H1 (cell line): ENCODE measurements around the gene SPG7. TPM values are rescaled to one million over a fixed set of nuclear protein-coding genes. Genes with fewer than 3 reads are reported as not detected.

ENCODE experiments used
- CTCF ChIA-PET: fragments of 300-600 bp; sonication (Branson Sonifier 250); formaldehyde crosslinking; loops from one replicate; lab custom pipeline; 2021; ENCODE audit not compliant: partially characterized antibody; lab: Charles Lee
- POLR2A ChIA-PET: fragments of 300-600 bp; sonication (Branson Sonifier 250); formaldehyde crosslinking; loops from one replicate; lab custom pipeline; 2021; ENCODE audit warnings: inconsistent platforms; ENCODE audit not compliant: partially characterized antibody; lab: Charles Lee
- DNase-seq, 2 experiments: peaks; one replicate each; pipeline versions ENCODE4 v3.0.0 to v3.0.0-alpha.2; 2010 to 2022; ENCODE audit warnings: low spot score in 2 of 2, low read depth in 1 of 2, mixed read lengths in 1 of 2
- FAIRE-seq: peaks from 2 replicates; lab custom pipeline; 2011; peaks lifted over from hg19 to GRCh38; lab: Jason Lieb, UNC
- H2AFZ ChIP-seq: 2 replicates; pipeline ENCODE4 v1.8.1; 2012; ENCODE audit warnings: low read length, inconsistent platforms
- H2AK5ac ChIP-seq: 2 replicates; pipeline ENCODE4 v1.6.1; 2013; ENCODE audit warnings: low read depth, low read length
- H2BK120ac ChIP-seq: replicated peaks from 2 replicates; pipeline ENCODE3; 2013; ENCODE audit warnings: low read depth, low read length, inconsistent platforms
- H2BK12ac ChIP-seq: 2 replicates; pipeline ENCODE4 v1.6.1; 2013; ENCODE audit warnings: low read depth, low read length
- H2BK15ac ChIP-seq: 2 replicates; pipeline ENCODE4 v1.6.1; 2013; ENCODE audit warnings: low read length
- H2BK20ac ChIP-seq: 2 replicates; pipeline ENCODE4 v1.6.1; 2013; ENCODE audit warnings: low read length
- H2BK5ac ChIP-seq: 2 replicates; pipeline ENCODE4 v1.6.1; 2013; ENCODE audit warnings: low read depth, low read length
- H3K14ac ChIP-seq: 2 replicates; pipeline ENCODE4 v1.6.1; 2013; ENCODE audit warnings: inconsistent platforms; ENCODE audit not compliant: insufficient read length
- H3K18ac ChIP-seq: 2 replicates; pipeline ENCODE4 v1.6.1; 2013; ENCODE audit warnings: low read length; ENCODE audit errors: extremely low read depth
- H3K23ac ChIP-seq: 2 replicates; pipeline ENCODE4 v1.6.1; 2013; ENCODE audit warnings: inconsistent platforms; ENCODE audit not compliant: insufficient read length
- H3K23me2 ChIP-seq: 2 replicates; pipeline ENCODE4 v1.6.1; 2013; ENCODE audit warnings: low read depth, low read length
- H3K27ac ChIP-seq: 2 replicates; pipeline ENCODE4 v1.6.1; 2011; ENCODE audit warnings: low read depth, low read length, inconsistent platforms
- H3K27me3 ChIP-seq, 4 experiments: replicated peaks in 1 of 4; 1 replicate in 1 of 4; 2 replicates in 3 of 4; pipeline versions ENCODE4 v1.6.1 to v1.8.1; 2011 to 2013; ENCODE audit warnings: low read length in 3 of 4, mild to moderate bottlenecking in 3 of 4, inconsistent platforms in 2 of 4, mixed read lengths in 2 of 4, moderate library complexity in 1 of 4; ENCODE audit not compliant: control insufficient read depth in 3 of 4, insufficient read depth in 3 of 4; ENCODE audit errors: extremely low read depth in 1 of 4
- H3K36me3 ChIP-seq, 4 experiments: 2 replicates each; pipeline versions ENCODE4 v1.6.1 to v1.8.1; 2011 to 2013; ENCODE audit warnings: mild to moderate bottlenecking in 4 of 4, low read length in 3 of 4, moderate library complexity in 2 of 4, control low read depth in 1 of 4, inconsistent platforms in 1 of 4; ENCODE audit not compliant: insufficient read depth in 4 of 4, control insufficient read depth in 2 of 4
- H3K4ac ChIP-seq: replicated peaks from 2 replicates; pipeline ENCODE3; 2013; ENCODE audit warnings: low read length, low read depth, mixed read lengths, inconsistent platforms; ENCODE audit not compliant: insufficient read length
- H3K4me1 ChIP-seq, 4 experiments: replicated peaks in 1 of 4; 1 replicate in 1 of 4; 2 replicates in 3 of 4; pipeline versions ENCODE4 v1.6.1 to v1.8.1; 2011 to 2013; ENCODE audit warnings: low read length in 3 of 4, inconsistent platforms in 2 of 4, mixed read lengths in 1 of 4; ENCODE audit not compliant: insufficient read depth in 4 of 4, control insufficient read depth in 3 of 4
- H3K4me2 ChIP-seq, 2 experiments: 2 replicates each; pipeline versions ENCODE4 v1.6.1 to v1.8.1; 2011 to 2013; ENCODE audit warnings: low read depth in 2 of 2, low read length in 2 of 2, control low read depth in 1 of 2, inconsistent platforms in 1 of 2, mild to moderate bottlenecking in 1 of 2; ENCODE audit not compliant: insufficient read depth in 1 of 2
- H3K4me3 ChIP-seq, 4 experiments: fragments of 200-600, 300-600 bp in 1 of 4; sonication (generic), shearing (Covaris generic), sonication (Bioruptor Twin) in 1 of 4; 2 replicates each; pipeline versions ENCODE4 v1.5.1 to v1.8.1; 2011 to 2016; ENCODE audit warnings: low read length in 4 of 4, low read depth in 3 of 4, control low read depth in 2 of 4, inconsistent platforms in 2 of 4, mild to moderate bottlenecking in 2 of 4, mixed read lengths in 1 of 4, moderate library complexity in 1 of 4; ENCODE audit not compliant: insufficient read depth in 2 of 4; ENCODE audit errors: extremely low read depth in 1 of 4
- H3K56ac ChIP-seq: replicated peaks from 2 replicates; pipeline ENCODE3; 2013; ENCODE audit warnings: low read depth, mild to moderate bottlenecking, mixed read lengths, low read length, inconsistent platforms; ENCODE audit not compliant: insufficient read length
- H3K79me1 ChIP-seq: 2 replicates; pipeline ENCODE4 v1.6.1; 2013; ENCODE audit warnings: low read depth, low read length, control low read depth
- H3K79me2 ChIP-seq, 2 experiments: 2 replicates each; pipeline versions ENCODE4 v1.6.1 to v1.8.1; 2012 to 2013; ENCODE audit warnings: low read length in 2 of 2, mild to moderate bottlenecking in 2 of 2, inconsistent platforms in 1 of 2; ENCODE audit not compliant: insufficient read depth in 2 of 2, control insufficient read depth in 1 of 2
- H3K9ac ChIP-seq, 4 experiments: replicated peaks in 1 of 4; 1 replicate in 1 of 4; 2 replicates in 3 of 4; pipeline versions ENCODE4 v1.6.1 to v1.8.1; 2011 to 2013; ENCODE audit warnings: low read depth in 3 of 4, low read length in 3 of 4, control low read depth in 2 of 4, mild to moderate bottlenecking in 2 of 4, moderate library complexity in 2 of 4, inconsistent platforms in 1 of 4; ENCODE audit errors: extremely low read depth in 1 of 4
- H3K9me3 ChIP-seq, 2 experiments: 2 replicates each; pipeline versions ENCODE4 v1.6.1 to v1.8.1; 2012 to 2013; ENCODE audit warnings: mild to moderate bottlenecking in 2 of 2, moderate library complexity in 2 of 2, control low read depth in 1 of 2, inconsistent platforms in 1 of 2, low read depth in 1 of 2, low read length in 1 of 2, mixed read lengths in 1 of 2; ENCODE audit not compliant: insufficient read depth in 2 of 2
- H4K20me1 ChIP-seq, 2 experiments: replicated peaks in 1 of 2; 2 replicates each; pipeline versions ENCODE3 to v1.8.1; 2011 to 2013; ENCODE audit warnings: inconsistent platforms in 2 of 2, low read length in 2 of 2, mild to moderate bottlenecking in 1 of 2; ENCODE audit not compliant: insufficient read depth in 2 of 2, control insufficient read depth in 1 of 2
- H4K5ac ChIP-seq: 2 replicates; pipeline ENCODE4 v1.6.1; 2013; ENCODE audit warnings: low read length, low read depth, mixed read lengths, inconsistent platforms; ENCODE audit not compliant: insufficient read length
- H4K8ac ChIP-seq: 2 replicates; pipeline ENCODE4 v1.8.0; 2013; ENCODE audit warnings: mild to moderate bottlenecking, moderate library complexity, low read length, inconsistent platforms; ENCODE audit not compliant: insufficient read depth; ENCODE audit errors: extremely low read depth
- H4K91ac ChIP-seq: replicated peaks from 2 replicates; pipeline ENCODE3; 2013; ENCODE audit warnings: low read length, mixed read lengths, inconsistent platforms; ENCODE audit not compliant: insufficient read length
- BCL11A ChIP-seq, 2 experiments: IDR thresholded peaks; one replicate each; pipeline ENCODE4 v1.6.1; 2011; ENCODE audit warnings: low read depth in 2 of 2, low read length in 2 of 2, mild to moderate bottlenecking in 2 of 2
- CEBPB ChIP-seq: IDR thresholded peaks from 2 replicates; pipeline ENCODE4 v1.6.1; 2012; ENCODE audit warnings: low read depth, low read length
- CHD2 ChIP-seq: IDR thresholded peaks from 2 replicates; pipeline ENCODE4 v1.6.1; 2012; ENCODE audit warnings: low read length, improper control_type of control experiment
- CREB1 ChIP-seq: IDR thresholded peaks from 2 replicates; pipeline ENCODE4 v1.6.1; 2012; ENCODE audit warnings: inconsistent platforms
- CTBP2 ChIP-seq: IDR thresholded peaks from 2 replicates; pipeline ENCODE4 v1.7.0; 2011; ENCODE audit warnings: borderline replicate concordance, mild to moderate bottlenecking, moderate library complexity, mixed read lengths, low read length; ENCODE audit not compliant: insufficient read depth, insufficient read length
- GABPA ChIP-seq: IDR thresholded peaks from 2 replicates; pipeline ENCODE4 v1.6.1; 2011; ENCODE audit warnings: mild to moderate bottlenecking, low read length, moderate library complexity, borderline replicate concordance; ENCODE audit not compliant: insufficient read depth
- JUN ChIP-seq: IDR thresholded peaks from 2 replicates; pipeline ENCODE4 v1.6.1; 2011; ENCODE audit warnings: low read depth, mild to moderate bottlenecking, improper control_type of control experiment, low read length
- KDM5A ChIP-seq: fragments of 200-600 bp; IDR thresholded peaks from 2 replicates; pipeline ENCODE4 v1.7.1; 2012; ENCODE audit warnings: mild to moderate bottlenecking, low read length, inconsistent platforms, mixed read lengths
- NRF1 ChIP-seq: IDR thresholded peaks from 2 replicates; pipeline ENCODE4 v1.6.1; 2011; ENCODE audit warnings: mild to moderate bottlenecking, low read depth, low read length, improper control_type of control experiment
- POLR2A ChIP-seq, 2 experiments: IDR thresholded peaks; 1 replicate in 1 of 2; 2 replicates in 1 of 2; pipeline ENCODE4 v1.6.1; 2011; ENCODE audit warnings: low read depth in 2 of 2, low read length in 2 of 2, mild to moderate bottlenecking in 2 of 2; ENCODE audit errors: control extremely low read depth in 1 of 2
- POLR2AphosphoS5 ChIP-seq: IDR thresholded peaks from 2 replicates; pipeline ENCODE4 v1.6.1; 2011; ENCODE audit warnings: low read depth, low read length
- POU5F1 ChIP-seq: IDR thresholded peaks from 2 replicates; pipeline ENCODE4 v1.6.1; 2011; ENCODE audit warnings: low read depth, mild to moderate bottlenecking, low read length, moderate library complexity
- RBBP5 ChIP-seq: IDR thresholded peaks from 2 replicates; pipeline ENCODE4 v1.7.1; 2012; ENCODE audit warnings: low read depth, mild to moderate bottlenecking, inconsistent platforms, low read length, moderate library complexity, borderline replicate concordance
- SIX5 ChIP-seq: IDR thresholded peaks from 2 replicates; pipeline ENCODE4 v1.6.1; 2011; ENCODE audit warnings: mild to moderate bottlenecking, low read depth, low read length
- TAF7 ChIP-seq: optimal IDR thresholded peaks from 2 replicates; pipeline ENCODE3; 2011; ENCODE audit warnings: low read depth, mild to moderate bottlenecking, inconsistent platforms, low read length, moderate library complexity, borderline replicate concordance
- YY1 ChIP-seq: IDR thresholded peaks from 2 replicates; pipeline ENCODE4 v1.6.1; 2011; ENCODE audit warnings: low read depth, mild to moderate bottlenecking, low read length
- WGBS, 2 experiments: shearing (Covaris generic) in 1 of 2; methylation state at CpG; one replicate each; pipeline versions ENCODE4 v1.1.6 to v1.1.7; 2013 to 2015; ENCODE audit warnings: low lambda C conversion rate in 2 of 2, mixed read lengths in 2 of 2, inconsistent platforms in 1 of 2, low coverage in 1 of 2, missing lambda C conversion rate in 1 of 2; ENCODE audit not compliant: insufficient replicate concordance in 2 of 2, insufficient coverage in 1 of 2, insufficient read length in 1 of 2; ENCODE audit errors: extremely low coverage in 1 of 2, missing lambda C conversion rate in 1 of 2; 5-methylcytosine and 5-hydroxymethylcytosine counted together
- polyA plus RNA-seq, 7 experiments: library from polyadenylated mRNA; depleted of rRNA in 3 of 7; stranded (reverse) in 5 of 7; unstranded in 2 of 7; fragments of >200 nt in 5 of 7; fragments of 200-250 nt in 2 of 7; gene quantifications; 1 replicate in 5 of 7; 2 replicates in 1 of 7; 4 replicates in 1 of 7; pipeline versions ENCODE4 v1.2.1 to v1.2.3, GENCODE V29; 2011 to 2013; ENCODE audit warnings: missing spikeins in 2 of 7, mixed read lengths in 2 of 7
- total RNA-seq: library from RNA; stranded (reverse); fragmentation: NEBNext Ultra II Directional; extraction: Animal tissue kit (Norgen Biotek cat#: 25700); gene quantifications from 2 replicates; pipeline ENCODE4 v1.2.1, GENCODE V29; 2021

The SPG7 gene
- total and polyA plus RNA-seq, 2 of the 8 experiments (the other 6 are each of a cell fraction or from before 2014, with no cell fraction given): 72.1 to 113 TPM

DNA sequence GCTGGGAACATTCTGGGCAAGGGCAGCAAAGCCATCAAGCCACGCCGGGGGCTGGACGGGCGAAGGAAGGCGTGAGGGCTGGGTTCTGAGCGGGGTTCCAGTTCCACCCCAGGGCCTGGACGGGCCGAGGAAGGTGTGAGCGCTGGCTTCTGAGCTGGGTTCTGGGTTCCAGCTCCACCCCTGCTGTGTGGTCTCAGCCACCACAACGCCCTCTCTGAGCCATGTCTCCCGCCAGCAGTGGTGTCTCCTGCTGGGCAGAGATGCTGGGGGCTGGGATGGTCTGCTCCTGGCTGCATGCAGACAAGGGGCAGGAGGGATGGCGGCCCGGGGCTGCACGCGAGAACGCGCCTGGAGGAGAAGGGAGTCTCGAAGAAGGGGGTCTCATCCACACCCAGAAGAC is 63.4 kb downstream of the SPG7 start:
- H3K27me3 ChIP-seq: peaks cover 4 to 25% (median 18%) of the 10 kb centered on the region in 4 experiments; a peak in 6 of 7 replicates
- no peaks in the 10 kb centered on the region for H3K79me1 ChIP-seq
- no peak overlapping the region for H3K4me3 ChIP-seq
- no peak overlapping the region for H3K23ac ChIP-seq
- ChIA-PET POLR2A (interaction anchor here (1.5 kb wide), 1 partner anchor 12 kb away, joined by 3 read pairs; no protein-coding TSS in a partner anchor), CTCF (no interaction called here)
- no peak overlapping the region for H3K4ac ChIP-seq
- 94% methylated on average over 18 of the region's 18 CpGs; no CpG with 5 or more reads in 1 of the 2 experiments for WGBS, 2 experiments
- peaks cover 0 to 10% of the 10 kb centered on the region in 2 experiments for H4K20me1 ChIP-seq
- H3K14ac ChIP-seq: no peak overlapping the region
- H2AK5ac ChIP-seq: no peak overlapping the region
- DNase-seq (no peak), FAIRE-seq (no peak)
- H2BK5ac ChIP-seq: no peak overlapping the region
- no peak overlapping the region for H3K18ac ChIP-seq
- no peak overlapping the region for H3K27ac ChIP-seq
- H2BK20ac ChIP-seq: no peak overlapping the region
- peaks cover 6% of the 10 kb centered on the region; the same call in 1 of the 2 replicates for H3K23me2 ChIP-seq
- no peak overlapping the region for H2AFZ ChIP-seq
- H4K8ac ChIP-seq: 0 out of 2 replicates have a peak overlapping the region, but pooled peaks have one; percentile 14
- no peak overlapping the region for H3K56ac ChIP-seq
- H3K79me2 ChIP-seq: no peaks in the 10 kb centered on the region
- H3K4me1 ChIP-seq: peaks cover 0 to 13% (median 7%) of the 10 kb centered on the region in 4 experiments; a peak in 5 of 7 replicates
- no peak overlapping the region for H2BK12ac ChIP-seq
- no peak overlapping the region for H4K5ac ChIP-seq
- H2BK15ac ChIP-seq: no peak overlapping the region
- H3K36me3 ChIP-seq: no peaks in the 10 kb centered on the region
- no peak overlapping the region for H4K91ac ChIP-seq
- H3K9ac ChIP-seq: no peak overlapping the region
- H3K4me2 ChIP-seq: no peak overlapping the region
- no peak overlapping the region for H2BK120ac ChIP-seq
- H3K9me3 ChIP-seq: no peaks in the 10 kb centered on the region
- no peak for TF ChIP-seq SIX5
- no peak for TF ChIP-seq CEBPB
- TF ChIP-seq RBBP5: no peak
- TF ChIP-seq GABPA: no peak
- no peak for TF ChIP-seq POLR2A (IDR thresholded peaks at IDR 0.05; ENCODE audit: control extremely low read depth in 1 of 2, low read depth in 2 of 2, low read length in 2 of 2)
- TF ChIP-seq YY1: no peak
- no peak for TF ChIP-seq JUN
- TF ChIP-seq KDM5A: no peak
- no peak for TF ChIP-seq NRF1
- no peak for TF ChIP-seq CHD2
- no peak for TF ChIP-seq POLR2AphosphoS5
- TF ChIP-seq CREB1: no peak
- TF ChIP-seq TAF7: no peak
- no peak for TF ChIP-seq CTBP2
- no peak for TF ChIP-seq POU5F1
- no peak for TF ChIP-seq BCL11A (IDR thresholded peaks at IDR 0.05; ENCODE audit: low read depth in 2 of 2, low read length in 2 of 2)
